HEK293T (cell line): ENCODE measurements around the gene COG3.

Experiments used
- CTCF ChIA-PET: fragments of 350-600 bp; formaldehyde crosslinking; extraction: SDS; loops from one replicate; lab custom pipeline; 2021; ENCODE audit warnings: antibody characterized with exemption, inconsistent platforms; lab: Yijun Ruan, JAX
- POLR2A ChIA-PET: fragments of 350-600 bp; formaldehyde crosslinking; extraction: SDS; loops from one replicate; lab custom pipeline; 2020; ENCODE audit warnings: antibody characterized with exemption, inconsistent platforms; lab: Yijun Ruan, JAX
- DNase-seq: peaks from one replicate; pipeline ENCODE4 v3.0.0; 2012; ENCODE audit warnings: mixed read lengths; ENCODE audit errors: extremely low spot score
- ARNT ChIP-seq: fragments of 450-650 bp; IDR thresholded peaks from 2 replicates; pipeline ENCODE4 v1.6.1; 2017; ENCODE audit warnings: mild to moderate bottlenecking
- BHLHE40 ChIP-seq: fragments of 450-650 bp; IDR thresholded peaks from 2 replicates; pipeline ENCODE4 v1.6.1; 2016; ENCODE audit warnings: mild to moderate bottlenecking, moderate library complexity, borderline replicate concordance
- CTBP1 ChIP-seq: fragments of 450-650 bp; IDR thresholded peaks from 2 replicates; pipeline ENCODE4 v1.6.1; 2016; ENCODE audit warnings: borderline replicate concordance
- ELF4 ChIP-seq: fragments of 450-650 bp; IDR thresholded peaks from 2 replicates; pipeline ENCODE4 v1.6.1; 2017; ENCODE audit warnings: antibody characterized with exemption
- FOXA1 ChIP-seq: fragments of 450-650 bp; IDR thresholded peaks from 2 replicates; pipeline ENCODE4 v1.6.1; 2016; ENCODE audit warnings: mild to moderate bottlenecking
- FOXK2 ChIP-seq: fragments of 450-650 bp; IDR thresholded peaks from 2 replicates; pipeline ENCODE4 v1.6.1; 2016; ENCODE audit warnings: mild to moderate bottlenecking
- FOXM1 ChIP-seq: fragments of 450-650 bp; IDR thresholded peaks from 2 replicates; pipeline ENCODE4 v1.6.1; 2017; ENCODE audit warnings: mild to moderate bottlenecking, borderline replicate concordance
- HDGF ChIP-seq: fragments of 450-650 bp; IDR thresholded peaks from 2 replicates; pipeline ENCODE4 v1.6.1; 2017; ENCODE audit warnings: antibody characterized with exemption, borderline replicate concordance
- L3MBTL2 ChIP-seq: fragments of 450-650 bp; conservative IDR thresholded peaks from 2 replicates; pipeline ENCODE4 v1.6.1; 2016; ENCODE audit warnings: mild to moderate bottlenecking
- LEF1 ChIP-seq: fragments of 450-650 bp; IDR thresholded peaks from 2 replicates; pipeline ENCODE4 v1.6.1; 2017; ENCODE audit warnings: mild to moderate bottlenecking, borderline replicate concordance
- NFRKB ChIP-seq: fragments of 450-650 bp; IDR thresholded peaks from 2 replicates; pipeline ENCODE4 v1.6.1; 2016; ENCODE audit warnings: mild to moderate bottlenecking, moderate library complexity
- PKNOX1 ChIP-seq: fragments of 450-650 bp; IDR thresholded peaks from 2 replicates; pipeline ENCODE4 v1.6.1; 2016
- SP1 ChIP-seq: fragments of 450-650 bp; IDR thresholded peaks from 2 replicates; pipeline ENCODE4 v1.6.1; 2017
- SUZ12 ChIP-seq: fragments of 450-650 bp; IDR thresholded peaks from 2 replicates; pipeline ENCODE4 v1.6.1; 2016; ENCODE audit warnings: mild to moderate bottlenecking
- TARDBP ChIP-seq: fragments of 450-650 bp; IDR thresholded peaks from 2 replicates; pipeline ENCODE4 v1.6.1; 2016
- ZNF384 ChIP-seq: fragments of 450-650 bp; IDR thresholded peaks from 2 replicates; pipeline ENCODE4 v1.6.1; 2016

COG3 gene

GRCh38 chr13:45456196-45456972 lies 8.4 kb upstream of the COG3 start:
- CTCF ChIA-PET, result no interaction called here
- POLR2A ChIA-PET, result no interaction called here
- TF ChIP-seq LEF1, result no peak
- no peak for TF ChIP-seq BHLHE40
- no peak for TF ChIP-seq SUZ12
- no peak for TF ChIP-seq ZNF384
- TF ChIP-seq CTBP1, result no peak
- no peak for TF ChIP-seq NFRKB
- no peak for TF ChIP-seq TARDBP
- no peak for TF ChIP-seq FOXM1
- TF ChIP-seq ELF4, result no peak
- no peak for TF ChIP-seq FOXK2
- no peak for TF ChIP-seq SP1
- no peak for TF ChIP-seq L3MBTL2
- no peak for TF ChIP-seq FOXA1
- no peak for TF ChIP-seq ARNT
- TF ChIP-seq HDGF, result no peak
- TF ChIP-seq PKNOX1, result no peak
- DNase-seq, result no peak

DNA sequence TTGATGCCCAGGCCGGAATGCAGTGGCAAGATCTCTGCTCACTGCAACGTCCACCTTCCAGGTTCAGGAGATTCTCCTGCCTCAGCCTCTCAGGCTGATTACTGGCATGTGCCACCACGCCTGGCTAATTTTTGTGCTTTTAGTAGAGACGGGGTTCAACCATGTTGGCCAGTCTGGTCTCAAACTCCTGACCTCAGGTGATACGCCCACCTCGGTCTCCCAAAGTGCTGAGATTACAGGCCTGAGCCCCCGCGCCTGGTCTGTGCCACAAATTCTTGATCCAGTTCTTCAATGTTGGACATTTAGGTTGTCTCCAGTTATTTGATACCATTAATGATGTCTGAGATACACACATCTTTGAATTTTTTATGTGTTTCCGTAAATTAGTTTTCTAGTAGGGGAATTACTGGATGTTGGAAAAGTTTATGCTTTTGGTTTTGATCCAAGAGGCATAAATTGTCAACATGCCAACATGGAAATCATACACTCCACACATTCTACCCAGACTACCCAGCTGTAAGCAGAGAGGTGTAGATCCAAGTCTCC lies 525 bp upstream of the COG3 start:
- ChIA-PET CTCF (no interaction called here), POLR2A (interaction anchor here (0.7 to 1.8 kb wide), 7 partner anchors 12 to 48 kb away, joined by 3 to 7 read pairs (median 3); partner anchors contain the start of gene SLC25A30)
- DNase-seq, result no peak
- TF ChIP-seq FOXK2 (peak; percentile 67; the same call in 1 of the 2 replicates), BHLHE40 (no peak), TARDBP (no peak), PKNOX1 (peak; percentile 95; the same call in 1 of the 2 replicates), ARNT (no peak), FOXM1 (no peak), NFRKB (no peak), HDGF (no peak), FOXA1 (no peak)

DNA sequence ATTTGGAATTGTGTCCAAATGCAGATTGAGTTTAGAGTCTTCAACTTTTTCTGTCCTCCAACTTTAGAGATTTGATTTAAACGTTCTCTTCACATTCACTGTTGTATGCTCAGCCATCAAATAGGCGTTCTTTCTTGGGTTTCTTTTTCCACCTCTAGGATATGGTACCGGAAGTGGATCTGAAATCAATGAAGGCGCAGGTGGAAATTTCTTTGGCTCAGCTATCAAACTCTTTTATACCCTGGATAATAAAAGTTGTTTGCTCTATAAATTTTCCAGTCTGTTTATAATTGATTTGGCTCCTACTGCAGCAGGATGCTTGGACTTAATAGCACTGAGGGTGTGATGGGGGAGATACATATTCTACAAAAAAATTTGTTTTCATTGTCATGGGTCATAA lies 1.6 kb downstream of the COG3 start:
- CTCF ChIA-PET, result no interaction called here
- TF ChIP-seq NFRKB (no peak), TARDBP (no peak)
- POLR2A ChIA-PET, result no interaction called here
- no peak for DNase-seq

GRCh38 chr13:45468635-45469034 lies 3.9 kb downstream of the COG3 start:
- CTCF ChIA-PET, result no interaction called here
- POLR2A ChIA-PET, result no interaction called here
- no peak for DNase-seq
- TF ChIP-seq TARDBP, result no peak
- no peak for TF ChIP-seq PKNOX1
- TF ChIP-seq NFRKB, result no peak
- no peak for TF ChIP-seq ARNT
- TF ChIP-seq SP1, result no peak
- TF ChIP-seq SUZ12, result no peak
- no peak for TF ChIP-seq LEF1
- TF ChIP-seq HDGF, result no peak
- no peak for TF ChIP-seq FOXM1
- TF ChIP-seq ZNF384, result no peak
- TF ChIP-seq ELF4, result no peak
- no peak for TF ChIP-seq L3MBTL2

DNA sequence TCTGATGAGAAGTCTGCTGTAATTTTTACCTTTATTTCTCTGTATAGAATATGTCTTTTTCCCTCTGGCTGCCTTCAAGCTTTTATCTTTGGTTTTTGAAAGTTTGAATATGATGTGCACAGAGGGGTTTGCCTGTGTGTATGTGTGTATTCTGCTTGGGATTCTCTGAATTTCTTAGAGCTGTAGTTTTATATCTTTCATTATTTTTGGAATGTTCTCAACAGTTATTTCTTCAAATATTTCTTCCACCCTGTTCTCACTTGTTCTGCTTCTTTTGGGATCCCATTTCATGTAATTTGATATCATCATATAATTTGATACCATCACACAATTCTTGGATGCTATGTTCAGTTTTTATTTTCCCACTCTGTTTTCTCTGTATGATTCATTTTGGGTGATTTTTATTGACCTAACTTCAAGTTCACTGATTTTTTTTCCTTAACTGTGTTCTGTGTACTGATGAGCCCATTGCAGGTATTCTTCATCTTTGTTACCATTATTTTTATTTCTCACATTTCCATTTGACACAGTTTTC lies 7.5 kb downstream of the COG3 start:
- TF ChIP-seq ZNF384 (no peak), ARNT (no peak), FOXK2 (no peak), SP1 (no peak), CTBP1 (no peak), FOXA1 (no peak), ELF4 (no peak), SUZ12 (no peak), LEF1 (no peak)
- POLR2A ChIA-PET, result no interaction called here
- CTCF ChIA-PET, result no interaction called here
- no peak for DNase-seq

DNA sequence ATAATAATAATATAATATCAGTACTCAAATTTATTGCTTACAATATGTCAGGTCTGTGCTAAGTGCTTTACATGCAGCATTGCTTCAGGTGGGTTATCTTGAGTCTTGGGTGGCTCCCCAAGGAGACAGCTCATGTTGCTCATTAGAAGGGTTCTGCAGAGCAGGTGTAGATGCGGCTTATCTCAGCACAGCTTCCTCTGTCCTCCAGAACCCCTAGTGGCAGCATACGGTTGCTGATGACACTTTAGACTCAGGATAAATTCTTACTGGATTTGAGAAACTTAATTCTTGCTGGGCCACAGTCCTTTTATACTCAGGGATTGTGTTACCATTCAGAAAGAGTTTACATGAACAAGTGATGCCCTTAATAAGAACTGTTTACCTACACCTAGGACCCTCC lies 8.9 kb downstream of the COG3 start:
- ChIA-PET CTCF (interaction anchor here (0.6 kb wide), 1 partner anchor 20 kb away, joined by 3 read pairs; no protein-coding TSS in a partner anchor), POLR2A (no interaction called here)
- TF ChIP-seq HDGF (no peak), ZNF384 (no peak), ELF4 (no peak)
- peak; percentile 22 for DNase-seq
